Measurements from ENCODE around the gene PRDM4.
A peak's percentile ranks its signal among the peaks of the same experiment; 100 is the strongest.

PRDM4 gene, protein sequence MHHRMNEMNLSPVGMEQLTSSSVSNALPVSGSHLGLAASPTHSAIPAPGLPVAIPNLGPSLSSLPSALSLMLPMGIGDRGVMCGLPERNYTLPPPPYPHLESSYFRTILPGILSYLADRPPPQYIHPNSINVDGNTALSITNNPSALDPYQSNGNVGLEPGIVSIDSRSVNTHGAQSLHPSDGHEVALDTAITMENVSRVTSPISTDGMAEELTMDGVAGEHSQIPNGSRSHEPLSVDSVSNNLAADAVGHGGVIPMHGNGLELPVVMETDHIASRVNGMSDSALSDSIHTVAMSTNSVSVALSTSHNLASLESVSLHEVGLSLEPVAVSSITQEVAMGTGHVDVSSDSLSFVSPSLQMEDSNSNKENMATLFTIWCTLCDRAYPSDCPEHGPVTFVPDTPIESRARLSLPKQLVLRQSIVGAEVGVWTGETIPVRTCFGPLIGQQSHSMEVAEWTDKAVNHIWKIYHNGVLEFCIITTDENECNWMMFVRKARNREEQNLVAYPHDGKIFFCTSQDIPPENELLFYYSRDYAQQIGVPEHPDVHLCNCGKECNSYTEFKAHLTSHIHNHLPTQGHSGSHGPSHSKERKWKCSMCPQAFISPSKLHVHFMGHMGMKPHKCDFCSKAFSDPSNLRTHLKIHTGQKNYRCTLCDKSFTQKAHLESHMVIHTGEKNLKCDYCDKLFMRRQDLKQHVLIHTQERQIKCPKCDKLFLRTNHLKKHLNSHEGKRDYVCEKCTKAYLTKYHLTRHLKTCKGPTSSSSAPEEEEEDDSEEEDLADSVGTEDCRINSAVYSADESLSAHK

DNA sequence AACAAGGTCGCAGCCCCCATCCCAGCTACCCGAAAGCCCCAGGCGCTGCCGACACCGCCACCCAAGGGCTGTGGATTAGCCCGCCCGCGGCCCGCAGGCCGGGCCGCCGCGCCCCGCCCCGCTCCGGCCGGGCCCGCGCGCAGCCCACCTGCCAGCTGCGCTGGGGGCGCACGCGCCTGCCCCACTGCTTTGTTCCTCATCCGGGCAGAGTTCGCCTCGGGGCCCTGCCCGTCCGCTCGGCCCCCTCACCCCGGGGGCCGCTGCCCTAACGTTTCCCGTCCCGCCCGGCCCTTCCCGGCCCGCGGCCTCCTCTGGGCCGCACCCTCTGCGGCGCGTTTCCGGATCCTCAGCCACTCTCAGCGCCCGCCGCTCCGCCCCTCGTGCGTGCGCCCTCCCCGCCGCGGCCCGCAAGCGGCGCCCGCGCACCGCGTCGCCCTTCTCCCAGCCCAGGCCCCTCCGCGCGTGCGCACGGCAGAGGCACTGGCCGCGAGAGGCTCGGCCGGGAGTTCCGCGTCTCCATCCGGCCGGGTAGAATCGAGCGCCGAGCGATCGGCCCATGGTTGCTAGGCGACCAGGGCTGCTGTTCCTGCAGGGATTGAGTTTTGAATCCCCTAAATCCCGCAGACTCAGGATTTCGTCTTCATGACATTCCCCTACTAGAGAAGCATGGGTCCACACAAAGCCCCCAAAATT lies at the start of gene PRDM4:
Gene PRDM4 (minus strand): TSS at position 329 of the 693 bp plus-strand sequence. CDS start 622 bp downstream, outside the sequence.
- peak; percentile 86 for DNase-seq (ENCODE audit: low spot score)

DNA sequence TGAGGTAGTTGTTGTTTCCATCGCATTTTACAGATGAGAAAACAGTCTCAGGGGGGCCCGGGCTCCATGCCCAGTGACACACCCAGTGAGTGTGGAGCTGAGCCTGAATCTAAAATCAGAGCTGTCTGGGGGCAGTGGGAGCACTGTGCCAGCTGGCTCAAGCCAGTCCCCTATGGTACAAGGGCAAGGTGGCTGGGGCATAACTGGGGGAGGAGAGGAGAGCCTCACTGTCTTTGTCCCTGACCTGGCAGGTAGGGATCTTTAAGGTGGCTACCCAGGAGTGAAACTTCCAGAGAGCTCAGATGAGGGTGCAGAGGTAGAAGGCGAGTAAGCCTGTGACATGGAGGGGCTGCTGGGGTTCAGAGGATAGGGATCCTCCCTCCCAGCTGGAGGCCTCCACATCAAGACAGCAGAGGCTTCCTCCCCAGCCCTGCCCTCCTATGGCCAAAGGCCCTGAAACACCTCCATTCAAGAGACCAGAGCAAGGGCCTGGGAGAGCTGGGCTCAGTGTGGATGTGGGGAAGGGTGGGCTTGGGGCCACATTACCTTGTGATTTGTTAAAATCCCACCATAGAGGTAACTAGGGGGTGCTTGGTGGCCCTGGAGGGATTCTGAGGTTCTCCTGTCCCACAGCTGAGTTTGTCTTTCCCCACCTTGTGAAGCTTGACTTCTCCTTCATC lies 46.7 kb upstream of the PRDM4 start:
- DNase-seq (ENCODE audit: low spot score), result no peak

DNA sequence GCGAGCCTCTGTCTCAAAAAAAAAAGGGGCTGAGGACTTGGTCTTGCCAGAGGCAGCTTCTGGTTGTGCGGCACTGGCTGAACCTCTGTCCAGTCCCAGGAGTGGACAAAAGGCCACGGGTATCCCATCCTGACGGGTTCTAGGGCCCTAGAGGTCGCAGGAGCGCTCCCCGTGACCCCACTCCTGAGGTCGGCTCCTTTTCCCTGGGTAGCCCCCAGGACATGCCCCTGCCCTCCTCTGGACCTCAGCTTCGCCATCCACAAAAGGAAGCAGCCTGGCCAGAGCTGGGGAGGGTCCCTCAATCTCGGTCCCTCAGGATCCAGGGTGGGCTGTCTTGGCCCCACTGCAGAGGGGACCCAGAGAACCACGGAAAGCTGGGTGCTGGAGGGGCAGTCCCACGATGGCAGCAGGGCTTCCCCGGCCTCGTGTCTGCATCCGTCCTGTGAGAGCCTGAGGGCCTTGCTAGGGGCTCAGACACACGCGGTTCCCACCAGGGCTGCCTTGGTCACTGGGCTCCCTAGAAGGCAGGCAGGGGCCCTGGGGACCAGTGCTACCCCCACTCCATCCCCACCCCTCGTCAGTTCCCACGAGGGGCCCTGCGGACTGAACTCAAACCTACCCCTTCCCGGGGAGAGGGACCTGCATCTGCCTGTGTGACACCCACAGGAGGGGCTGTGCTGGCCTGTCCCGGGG lies 44.7 kb upstream of the PRDM4 start:
- DNase-seq (ENCODE audit: low spot score), result no peak

DNA sequence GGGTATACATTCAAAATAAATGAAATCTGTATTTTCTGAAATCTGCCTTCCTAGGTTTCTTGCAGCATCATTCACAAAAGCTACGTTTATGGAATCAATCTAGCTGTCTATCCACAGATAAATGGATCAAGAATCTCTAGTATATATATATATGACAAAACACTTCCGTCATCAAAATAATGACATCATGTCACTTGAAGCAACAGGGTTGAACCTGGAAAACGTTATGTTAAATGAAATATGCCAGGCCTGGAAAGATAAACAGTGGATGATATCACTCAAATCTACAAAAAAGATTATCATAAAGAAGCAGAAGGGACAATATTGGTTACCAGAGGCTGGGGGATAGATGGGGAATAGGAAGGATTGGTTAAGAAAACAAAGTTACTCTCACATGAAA lies 42.2 kb upstream of the PRDM4 start:
- DNase-seq (ENCODE audit: low spot score), result no peak

DNA sequence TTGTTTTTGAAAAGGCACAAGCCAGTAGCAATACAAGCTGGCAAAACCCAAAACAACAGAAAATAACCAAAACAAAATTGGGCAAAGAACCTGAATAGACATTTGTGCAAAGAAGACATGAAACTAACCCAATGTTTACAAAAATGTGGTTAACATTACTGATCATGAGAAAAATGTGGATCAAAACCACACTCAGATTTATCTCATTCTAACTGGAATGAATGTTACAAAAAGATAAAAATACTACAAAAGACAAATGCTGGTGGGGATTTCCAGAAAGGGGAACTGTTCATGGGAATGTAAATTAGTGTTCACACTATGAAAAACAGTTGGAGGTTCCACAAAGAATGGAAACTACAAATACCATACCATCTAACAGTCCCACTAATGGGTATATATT lies 40.2 kb upstream of the PRDM4 start:
- no peak for DNase-seq (ENCODE audit: low spot score)

DNA sequence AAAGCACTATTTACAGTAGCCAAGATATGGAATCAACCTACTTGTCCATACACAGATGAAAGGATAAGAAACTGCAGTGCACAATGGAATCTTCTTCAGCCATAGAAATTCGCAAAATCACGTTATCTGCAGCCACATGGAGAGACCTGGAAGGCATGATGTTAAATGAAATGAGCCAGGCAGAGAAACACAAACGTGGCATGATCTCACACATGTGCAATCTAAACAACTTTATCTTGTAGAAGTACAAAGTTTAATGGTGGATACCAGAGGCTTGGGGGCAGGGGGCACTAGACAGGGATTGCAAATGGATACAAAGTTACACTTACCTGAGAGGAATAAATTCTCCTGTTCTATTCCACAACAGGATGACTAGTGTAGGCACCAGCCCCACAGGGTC lies 37.6 kb upstream of the PRDM4 start:
- DNase-seq (ENCODE audit: low spot score), result no peak

DNA sequence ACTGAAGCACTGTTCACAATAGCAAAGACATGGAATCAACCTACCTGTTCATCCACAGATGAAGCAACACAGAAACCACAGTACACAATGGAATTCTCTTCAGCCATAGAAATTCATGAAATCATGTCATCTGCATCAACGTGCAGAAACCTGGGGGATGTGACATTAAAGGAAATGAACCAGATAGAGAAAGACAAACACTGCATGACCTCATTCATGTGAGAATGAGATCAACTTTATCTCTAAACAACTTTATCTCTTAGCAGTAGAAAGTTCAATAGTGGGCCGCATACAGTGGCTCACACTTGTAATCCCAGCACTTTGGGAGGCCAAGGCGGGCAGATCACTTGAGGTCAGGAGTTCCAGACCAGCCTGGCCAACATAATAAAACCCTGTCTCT lies 33.5 kb upstream of the PRDM4 start:
- no peak for DNase-seq (ENCODE audit: low spot score)

DNA sequence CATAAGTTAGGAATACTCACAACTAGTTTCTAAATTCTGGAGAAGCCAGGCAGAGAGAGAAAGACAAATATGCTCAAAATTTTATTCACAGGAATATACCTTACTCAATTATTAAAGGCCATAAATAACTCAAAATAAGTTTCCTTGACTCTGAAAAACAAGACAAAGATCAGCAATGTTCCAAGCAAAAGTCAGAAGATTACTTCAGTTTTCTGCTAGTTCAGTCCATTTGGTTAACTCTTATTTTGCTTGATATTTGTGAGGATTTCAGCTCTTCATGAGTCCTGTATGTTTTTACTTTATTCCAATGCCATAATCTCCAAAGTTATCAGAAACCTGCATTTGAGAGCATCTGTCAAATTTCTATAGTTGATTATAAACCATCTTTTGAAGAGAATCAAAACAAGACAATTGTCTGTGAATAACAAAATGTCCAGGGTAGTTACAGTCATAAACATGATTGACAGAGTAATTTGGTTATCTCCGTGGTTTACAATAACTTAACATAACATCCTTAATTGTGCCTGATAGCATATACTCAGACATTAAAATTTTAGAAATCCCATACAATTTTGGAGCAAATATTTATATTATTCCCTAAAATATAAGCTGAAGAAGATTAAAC lies 30.6 kb upstream of the PRDM4 start:
- DNase-seq (ENCODE audit: low spot score), result no peak

DNA sequence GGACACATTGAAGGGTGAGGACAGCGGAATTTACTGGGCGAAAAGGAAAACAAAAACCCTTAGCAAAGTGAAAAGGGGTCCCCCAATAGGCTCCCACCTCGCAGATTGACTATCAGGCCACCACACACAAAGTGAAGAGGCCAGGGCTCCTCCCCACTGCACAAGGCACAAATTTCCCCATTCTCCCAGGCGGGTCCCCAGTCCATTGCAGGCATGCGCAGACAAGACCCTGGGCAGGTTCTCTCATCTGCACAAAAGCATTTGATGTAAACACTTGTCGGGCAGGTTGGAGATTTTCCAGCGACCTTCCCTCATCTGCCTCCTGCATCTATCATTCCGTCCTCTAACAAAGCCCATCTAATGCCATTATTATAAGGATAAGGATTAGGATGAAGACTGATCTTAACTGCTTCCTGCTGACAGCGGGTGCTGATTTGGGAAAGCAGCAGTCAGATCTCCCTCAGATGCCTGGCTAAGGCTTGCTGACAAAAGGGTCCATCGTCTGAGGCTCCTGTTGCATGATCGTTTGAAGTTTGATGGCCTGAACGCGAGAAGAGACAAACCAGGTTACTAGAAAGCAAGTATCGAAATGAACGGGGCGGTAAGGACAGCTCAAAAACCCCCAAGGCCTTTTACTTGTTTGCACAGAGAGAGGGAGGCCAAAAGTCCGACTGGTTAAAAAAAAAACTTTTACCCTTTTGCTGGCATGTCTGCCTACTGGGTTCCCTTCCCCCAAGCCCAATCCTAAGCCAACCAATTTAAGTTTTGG lies 27.9 kb upstream of the PRDM4 start:
- DNase-seq (ENCODE audit: low spot score), result no peak

DNA sequence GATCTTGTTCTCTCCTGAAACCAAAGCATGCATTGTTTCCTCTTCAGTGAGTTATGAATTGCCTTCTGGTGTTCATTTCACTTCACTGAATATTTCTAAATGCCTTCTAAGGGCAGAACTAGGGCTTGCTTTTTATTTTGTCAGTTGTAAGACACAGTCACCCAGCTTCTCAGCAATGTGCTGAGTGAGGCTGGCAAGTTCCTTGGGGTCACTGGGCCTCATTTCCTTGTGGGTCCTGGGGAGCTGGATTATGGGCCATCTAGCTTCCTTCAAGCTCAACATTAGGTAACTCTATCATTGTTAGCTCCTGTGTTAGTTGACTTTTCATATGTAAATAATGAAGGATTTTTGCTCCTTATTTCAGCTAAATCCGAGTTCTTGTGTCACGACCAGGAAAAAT lies 27.3 kb upstream of the PRDM4 start:
- no peak for DNase-seq (ENCODE audit: low spot score)

DNA sequence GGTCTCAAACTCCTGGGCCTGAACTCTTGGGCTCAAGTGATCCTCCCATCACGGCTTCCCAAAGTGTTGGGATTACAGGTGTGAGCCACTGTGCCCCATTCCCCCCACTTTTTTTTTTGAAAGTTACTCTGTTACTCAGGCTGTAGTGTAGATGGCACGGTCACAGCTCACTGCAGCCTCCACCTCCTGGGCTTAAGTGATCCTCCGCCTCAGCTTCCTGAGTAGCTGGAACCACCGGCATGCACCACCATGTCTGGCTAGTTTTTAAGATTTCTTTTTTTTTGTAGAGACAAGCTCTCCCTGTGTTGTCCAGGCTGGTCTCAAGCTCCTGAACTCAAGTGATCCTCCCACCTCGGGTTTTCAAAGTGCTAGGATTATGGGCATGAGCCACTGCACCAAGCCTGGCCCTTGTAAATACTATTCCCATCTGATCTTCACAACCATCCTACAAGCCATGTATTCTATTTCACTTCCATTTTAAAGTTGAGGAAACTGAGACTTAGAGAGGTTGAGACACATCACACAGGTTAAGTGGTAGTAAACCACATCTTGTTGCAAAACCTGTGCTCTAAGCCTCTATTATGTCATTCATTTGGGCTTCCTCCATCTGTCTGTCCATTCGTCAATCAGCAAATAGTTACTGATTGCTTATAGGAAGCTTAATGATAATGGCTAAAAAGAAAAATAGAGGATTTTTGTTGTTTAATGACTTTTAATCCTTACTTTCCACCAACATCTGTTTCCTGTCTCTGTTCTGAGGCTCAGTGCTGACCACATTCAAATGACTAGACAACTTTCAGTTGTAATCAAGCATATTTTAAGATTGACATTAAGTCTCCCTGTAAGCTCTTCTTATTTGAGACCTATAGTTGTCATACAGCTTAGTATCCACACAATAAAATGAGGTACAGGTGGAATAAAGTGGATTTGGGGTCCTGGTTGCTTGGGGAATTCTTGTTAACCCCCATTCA lies 22.8 kb upstream of the PRDM4 start:
- DNase-seq (ENCODE audit: low spot score), result no peak

DNA sequence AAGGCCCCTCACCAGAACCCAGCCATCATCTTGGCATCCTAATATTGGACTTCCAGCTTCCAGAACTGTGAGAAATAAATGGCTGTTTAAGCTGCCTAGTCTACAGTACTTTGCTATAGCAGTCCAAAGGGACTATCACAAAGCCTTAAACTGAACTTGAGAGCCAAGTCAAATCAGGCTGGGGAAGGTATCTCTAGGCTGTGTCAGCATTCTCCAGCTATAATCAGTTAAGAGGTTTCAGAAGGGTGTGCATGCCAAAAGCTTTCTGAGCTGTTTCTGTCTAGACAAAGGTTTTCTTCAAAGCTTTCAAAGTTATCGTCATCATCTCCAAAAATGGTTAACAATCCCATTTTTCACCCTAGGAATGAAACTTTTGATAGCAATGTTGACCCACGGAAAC lies 21.1 kb upstream of the PRDM4 start:
- DNase-seq (ENCODE audit: low spot score), result no peak

DNA sequence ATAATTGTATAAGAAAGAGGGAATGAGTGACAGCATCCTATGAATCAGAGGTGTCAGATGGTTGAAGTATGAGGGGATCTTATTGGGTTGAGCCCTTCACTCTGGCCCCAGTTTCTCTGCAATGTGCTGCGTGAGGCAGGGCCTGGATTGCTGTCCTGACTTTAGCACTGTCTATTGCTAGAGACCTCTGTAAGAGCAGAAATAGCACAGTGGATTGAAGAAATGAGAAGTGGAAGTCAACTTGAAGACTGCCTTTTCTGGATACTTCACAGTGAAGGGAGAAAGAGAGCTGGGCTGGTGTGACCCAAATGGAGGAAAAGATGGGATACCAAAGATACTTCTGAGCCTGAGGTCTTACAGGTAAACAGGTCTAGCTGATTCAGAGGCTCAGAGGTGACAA lies 19.4 kb upstream of the PRDM4 start:
- no peak for DNase-seq (ENCODE audit: low spot score)

DNA sequence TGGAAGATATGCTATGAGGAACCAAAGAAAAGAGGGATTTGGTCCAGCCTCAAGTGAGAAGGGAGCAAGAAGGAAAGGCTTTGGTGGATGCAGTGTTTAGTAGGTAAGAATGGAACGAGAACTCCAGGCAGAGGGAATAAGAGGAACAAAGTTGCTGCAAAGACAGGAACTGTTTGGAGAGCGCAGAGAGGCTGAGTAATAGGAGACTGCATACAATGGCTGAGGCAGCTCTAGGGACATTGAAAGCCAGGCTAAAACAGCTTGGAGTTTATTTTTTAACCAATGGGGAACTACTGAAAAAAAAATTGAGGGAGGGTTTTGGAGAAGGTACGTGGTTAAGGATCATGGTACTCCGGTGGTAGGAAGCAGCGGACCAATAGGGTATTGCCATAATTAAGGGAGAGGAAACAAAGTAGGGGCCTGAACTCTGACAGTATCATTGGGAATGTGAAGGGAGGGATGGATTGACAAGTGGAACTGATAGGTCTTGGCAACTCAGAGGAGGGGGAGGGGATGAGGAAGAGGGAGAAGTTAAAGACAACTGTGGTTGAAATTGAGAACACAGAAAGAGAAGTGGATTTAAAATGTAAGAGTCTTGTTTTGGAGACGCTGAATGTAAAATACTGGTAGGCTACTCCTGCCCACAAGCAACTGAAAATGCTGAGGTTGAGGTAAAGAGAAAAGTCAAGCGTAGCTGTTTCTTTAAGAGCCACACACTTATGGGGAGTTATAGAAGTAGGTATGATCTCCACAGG lies 18.3 kb upstream of the PRDM4 start:
- DNase-seq (ENCODE audit: low spot score), result no peak

DNA sequence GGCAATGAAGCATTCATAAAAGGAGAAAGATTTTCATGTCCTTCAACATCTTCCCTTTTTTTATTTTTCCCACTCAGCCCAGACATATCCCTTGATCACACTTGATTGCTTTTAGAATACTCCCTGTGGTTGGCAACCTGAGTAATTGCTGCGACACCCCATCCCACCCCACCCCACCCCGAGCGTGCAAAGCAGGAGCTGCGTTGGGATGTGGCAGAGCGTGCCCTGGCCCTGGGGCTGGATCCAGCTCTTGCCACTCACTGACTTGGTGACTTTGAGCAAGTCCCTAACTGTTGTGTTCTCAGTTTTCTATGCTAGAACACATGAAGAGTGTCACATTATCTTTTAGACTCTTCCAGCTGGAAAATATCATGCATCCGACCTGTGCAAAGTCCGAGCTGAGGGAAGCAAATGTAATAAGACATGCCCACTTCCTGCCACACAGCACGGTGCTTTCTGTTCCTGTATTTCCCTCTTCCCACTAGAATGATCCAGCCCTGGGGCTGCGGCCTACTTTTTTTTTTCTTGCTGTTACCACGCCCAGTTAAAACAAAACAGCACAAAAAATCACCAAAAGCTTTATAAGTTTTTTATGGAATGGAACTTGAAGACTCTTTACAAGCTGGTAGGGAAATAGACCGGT lies 17.6 kb upstream of the PRDM4 start:
- DNase-seq (ENCODE audit: low spot score), result peak; percentile 64

DNA sequence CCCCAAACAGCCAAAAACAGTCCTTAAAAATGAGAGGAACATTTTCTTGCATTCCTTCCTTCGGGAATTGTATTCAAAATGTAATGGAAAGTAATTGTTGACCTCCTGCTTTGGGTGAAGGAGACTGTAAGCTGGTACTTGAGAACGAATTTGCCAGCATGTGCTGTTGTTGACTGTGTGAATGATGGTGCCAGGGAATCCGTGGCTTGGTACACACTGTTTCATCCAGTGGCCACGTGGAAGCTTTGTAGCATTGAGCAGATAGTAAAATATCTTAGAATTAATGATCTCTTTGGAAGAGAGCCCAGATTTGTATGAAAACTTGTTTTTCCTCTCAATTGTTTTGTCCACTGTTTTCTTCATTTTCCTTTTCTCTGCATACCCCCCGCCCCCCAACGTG lies 15.2 kb upstream of the PRDM4 start:
- DNase-seq (ENCODE audit: low spot score), result no peak

DNA sequence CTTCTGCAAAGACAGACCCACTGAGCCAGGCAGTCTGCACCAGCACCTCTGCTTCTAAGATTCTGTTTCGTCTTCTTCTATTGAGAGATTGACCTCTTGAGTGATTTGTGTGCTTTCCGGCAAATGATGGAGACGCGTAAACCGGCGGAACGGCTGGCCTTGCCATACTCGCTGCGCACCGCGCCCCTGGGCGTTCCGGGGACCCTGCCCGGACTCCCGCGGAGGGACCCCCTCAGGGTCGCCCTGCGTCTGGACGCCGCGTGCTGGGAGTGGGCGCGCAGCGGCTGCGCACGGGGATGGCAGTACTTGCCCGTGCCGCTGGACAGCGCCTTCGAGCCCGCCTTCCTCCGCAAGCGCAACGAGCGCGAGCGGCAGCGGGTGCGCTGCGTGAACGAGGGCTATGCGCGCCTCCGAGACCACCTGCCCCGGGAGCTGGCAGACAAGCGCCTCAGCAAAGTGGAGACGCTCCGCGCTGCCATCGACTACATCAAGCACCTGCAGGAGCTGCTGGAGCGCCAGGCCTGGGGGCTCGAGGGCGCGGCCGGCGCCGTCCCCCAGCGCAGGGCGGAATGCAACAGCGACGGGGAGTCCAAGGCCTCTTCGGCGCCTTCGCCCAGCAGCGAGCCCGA lies 14.3 kb upstream of the PRDM4 start:
- no peak for DNase-seq (ENCODE audit: low spot score)
